IMR-90 (cell line): ENCODE measurements around the gene KCNG3. TPM values are rescaled to one million over a fixed set of nuclear protein-coding genes. Genes with fewer than 3 reads are reported as not detected.

Experiments
- ATAC-seq: fragments of 200-7000 bp; cut with Tn5 transposase; 2 replicates; pipeline ENCODE4 v1.9.1; 2020; ENCODE audit warnings: low read depth, mild to moderate bottlenecking, moderate library complexity
- BruUV-seq: library from RNA; stranded (reverse); fragments of 400-500 nt; replicated peaks from 2 replicates; lab custom pipeline; 2021; lab: Mats Ljungman, UMichigan
- CTCF ChIA-PET: fragments of 300-600 bp; formaldehyde crosslinking; extraction: SDS; loops from one replicate; lab custom pipeline; 2021; ENCODE audit warnings: antibody characterized with exemption; lab: Yijun Ruan, JAX
- POLR2A ChIA-PET: fragments of 300-600 bp; sonication (Branson Sonifier 250); formaldehyde crosslinking; loops from one replicate; lab custom pipeline; 2022; ENCODE audit warnings: antibody characterized with exemption; ENCODE audit not compliant: unreplicated experiment; lab: Charles Lee
- DNase-seq: peaks from one replicate; pipeline ENCODE4 v3.0.0; 2013
- H2AFZ ChIP-seq: replicated peaks from 2 replicates; pipeline ENCODE3; 2013; ENCODE audit warnings: low read length, mild to moderate bottlenecking; ENCODE audit not compliant: poor library complexity
- H2AK5ac ChIP-seq: 2 replicates; pipeline ENCODE4 v1.6.1; 2013; ENCODE audit warnings: low read depth, low read length, inconsistent platforms
- H2AK9ac ChIP-seq: replicated peaks from 2 replicates; pipeline ENCODE3; 2013; ENCODE audit warnings: mild to moderate bottlenecking, low read depth, low read length, moderate library complexity; ENCODE audit not compliant: poor library complexity
- H2BK120ac ChIP-seq: 2 replicates; pipeline ENCODE4 v1.6.1; 2013; ENCODE audit warnings: low read depth, low read length, inconsistent platforms
- H2BK15ac ChIP-seq: 3 replicates; pipeline ENCODE4 v1.6.1; 2013; ENCODE audit warnings: low read depth, low read length, inconsistent platforms
- H2BK20ac ChIP-seq: 2 replicates; pipeline ENCODE4 v1.6.1; 2013; ENCODE audit warnings: low read depth, mild to moderate bottlenecking, inconsistent platforms, low read length, moderate library complexity
- H2BK5ac ChIP-seq: 2 replicates; pipeline ENCODE4 v1.6.1; 2013; ENCODE audit warnings: mild to moderate bottlenecking, low read depth, low read length, inconsistent platforms; ENCODE audit not compliant: poor library complexity, severe bottlenecking
- H3K14ac ChIP-seq: replicated peaks from 2 replicates; pipeline ENCODE4 v1.6.1; 2013; ENCODE audit warnings: low read depth, low read length, inconsistent platforms
- H3K18ac ChIP-seq: 2 replicates; pipeline ENCODE4 v1.6.1; 2013; ENCODE audit warnings: low read depth, low read length, control low read depth
- H3K23ac ChIP-seq: 2 replicates; pipeline ENCODE4 v1.6.1; 2013; ENCODE audit warnings: low read depth, low read length, inconsistent platforms
- H3K27ac ChIP-seq: 2 replicates; pipeline ENCODE4 v1.5.1; 2013; ENCODE audit warnings: mild to moderate bottlenecking, control low read depth, low read length; ENCODE audit not compliant: insufficient read depth
- H3K27me3 ChIP-seq: 2 replicates; pipeline ENCODE4 v1.6.1; 2013; ENCODE audit warnings: low read length; ENCODE audit not compliant: control insufficient read depth, insufficient read depth
- H3K36me3 ChIP-seq: 2 replicates; pipeline ENCODE4 v1.6.1; 2013; ENCODE audit warnings: low read length, mixed read lengths; ENCODE audit not compliant: control insufficient read depth, insufficient read depth
- H3K4ac ChIP-seq: 2 replicates; pipeline ENCODE4 v1.6.1; 2013; ENCODE audit warnings: low read depth, low read length, inconsistent platforms
- H3K4me1 ChIP-seq: 2 replicates; pipeline ENCODE4 v1.6.1; 2013; ENCODE audit warnings: low read length, mixed read lengths; ENCODE audit not compliant: control insufficient read depth, insufficient read depth
- H3K4me2 ChIP-seq: 2 replicates; pipeline ENCODE4 v1.6.1; 2013; ENCODE audit warnings: low read depth, mild to moderate bottlenecking, control low read depth, low read length, moderate library complexity
- H3K4me3 ChIP-seq: 2 replicates; pipeline ENCODE4 v1.5.1; 2013; ENCODE audit warnings: low read depth, mild to moderate bottlenecking, control low read depth, low read length, moderate library complexity; ENCODE audit not compliant: insufficient read depth
- H3K56ac ChIP-seq: 2 replicates; pipeline ENCODE4 v1.6.1; 2013; ENCODE audit warnings: low read length, inconsistent platforms; ENCODE audit not compliant: insufficient read depth; ENCODE audit errors: extremely low read depth
- H3K79me1 ChIP-seq, 2 experiments: 2 replicates each; pipeline ENCODE4 v1.6.1; 2013; ENCODE audit warnings: low read length in 2 of 2, inconsistent platforms in 1 of 2, low read depth in 1 of 2
- H3K9ac ChIP-seq: 2 replicates; pipeline ENCODE4 v1.6.1; 2013; ENCODE audit warnings: low read depth, low read length, control low read depth
- H3K9me1 ChIP-seq: 2 replicates; pipeline ENCODE4 v1.6.1; 2013; ENCODE audit warnings: low read length, inconsistent platforms; ENCODE audit not compliant: insufficient read depth
- H3K9me3 ChIP-seq: 2 replicates; pipeline ENCODE4 v1.6.1; 2013; ENCODE audit warnings: low read length; ENCODE audit not compliant: control insufficient read depth, insufficient read depth
- H4K20me1 ChIP-seq: 2 replicates; pipeline ENCODE4 v1.6.1; 2013; ENCODE audit warnings: low read length, inconsistent platforms; ENCODE audit not compliant: insufficient read depth
- H4K5ac ChIP-seq: 2 replicates; pipeline ENCODE4 v1.6.1; 2013; ENCODE audit warnings: mild to moderate bottlenecking, low read depth, low read length, control low read depth
- H4K8ac ChIP-seq, 2 experiments: 2 replicates each; pipeline ENCODE4 v1.6.1; 2013; ENCODE audit warnings: low read depth in 2 of 2, low read length in 2 of 2, control low read depth in 1 of 2, inconsistent platforms in 1 of 2
- H4K91ac ChIP-seq: 2 replicates; pipeline ENCODE4 v1.6.1; 2013; ENCODE audit warnings: low read depth, low read length, inconsistent platforms; ENCODE audit not compliant: insufficient read depth
- BHLHE40 ChIP-seq: fragments of 150-350 bp; IDR thresholded peaks from 2 replicates; pipeline ENCODE4 v1.6.1; 2016; ENCODE audit warnings: mild to moderate bottlenecking, low read depth, low read length
- CEBPB ChIP-seq: IDR thresholded peaks from 2 replicates; pipeline ENCODE4 v1.6.1; 2012; ENCODE audit warnings: low read depth, low read length, improper control_type of control experiment
- CHD1 ChIP-seq: IDR thresholded peaks from 2 replicates; pipeline ENCODE4 v1.6.1; 2012; ENCODE audit warnings: low read depth, low read length, improper control_type of control experiment
- FOS ChIP-seq: fragments of 150-350 bp; IDR thresholded peaks from 2 replicates; pipeline ENCODE4 v1.6.1; 2016; ENCODE audit warnings: low read depth, low read length
- MAFK ChIP-seq: IDR thresholded peaks from 2 replicates; pipeline ENCODE4 v1.6.1; 2012; ENCODE audit warnings: low read depth, low read length, improper control_type of control experiment
- MAZ ChIP-seq: IDR thresholded peaks from 2 replicates; pipeline ENCODE4 v1.6.1; 2012; ENCODE audit warnings: low read depth, mild to moderate bottlenecking, low read length, improper control_type of control experiment, moderate library complexity, borderline replicate concordance
- MXI1 ChIP-seq: IDR thresholded peaks from 2 replicates; pipeline ENCODE4 v1.6.1; 2012; ENCODE audit warnings: low read depth, mild to moderate bottlenecking, low read length, moderate library complexity, borderline replicate concordance
- NFE2L2 ChIP-seq: fragments of 150-350 bp; IDR thresholded peaks from 2 replicates; pipeline ENCODE4 v1.6.1; 2016; ENCODE audit warnings: low read depth, mild to moderate bottlenecking, low read length
- POLR2A ChIP-seq: IDR thresholded peaks from 2 replicates; pipeline ENCODE4 v1.6.1; 2012; ENCODE audit warnings: mild to moderate bottlenecking, low read depth, low read length
- RAD21 ChIP-seq: IDR thresholded peaks from 2 replicates; pipeline ENCODE4 v1.6.1; 2012; ENCODE audit warnings: low read length, improper control_type of control experiment
- RCOR1 ChIP-seq: IDR thresholded peaks from 2 replicates; pipeline ENCODE4 v1.6.1; 2012; ENCODE audit warnings: mild to moderate bottlenecking, low read length, improper control_type of control experiment; ENCODE audit not compliant: insufficient replicate concordance
- RFX5 ChIP-seq: IDR thresholded peaks from 2 replicates; pipeline ENCODE4 v1.8.0; 2012; ENCODE audit warnings: low read depth, mild to moderate bottlenecking, low read length, moderate library complexity
- SMC3 ChIP-seq: fragments of 150-350 bp; IDR thresholded peaks from 2 replicates; pipeline ENCODE4 v1.6.1; 2016; ENCODE audit warnings: low read depth, mild to moderate bottlenecking, antibody characterized with exemption, low read length, moderate library complexity
- WGBS, 2 experiments: methylation state at CpG; one replicate each; pipeline versions ENCODE4 v1.1.5 to v1.1.7; 2013; ENCODE audit warnings: missing lambda C conversion rate in 2 of 2; ENCODE audit not compliant: insufficient read length in 1 of 2; ENCODE audit errors: extremely low coverage in 2 of 2; 5-methylcytosine and 5-hydroxymethylcytosine counted together
- dilution Hi-C: fragments of 300-500 bp; cut with HindIII; formaldehyde crosslinking; loops from one replicate; pipeline ENCODE4 v1.14.3; 2018; ENCODE audit warnings: low sequenced_read_pairs; ENCODE audit not compliant: unreplicated experiment
- in situ Hi-C: fragments of 300-500 bp; cut with MboI; formaldehyde crosslinking; loops from 3 replicates; pipeline ENCODE4 v1.14.3; 2019; ENCODE audit warnings: low sequenced_read_pairs, inconsistent platforms, mixed read lengths
- intact Hi-C: fragments of 100-400 bp; cut with micrococcal nuclease; formaldehyde crosslinking; loops from 2 replicates; pipeline ENCODE4 v1.10.0; 2022
- polyA plus RNA-seq, 3 experiments: library from polyadenylated mRNA; depleted of rRNA; stranded (reverse); fragments of >200 nt; gene quantifications; 2 replicates each; pipeline ENCODE4 v1.2.3, GENCODE V29; 2012; ENCODE audit warnings: low replicate concordance in 1 of 3
- total RNA-seq: library from RNA; depleted of rRNA; stranded (reverse); fragments of >200 nt; gene quantifications from 2 replicates; pipeline ENCODE4 v1.2.3, GENCODE V29; 2012
- TF ChIP-seq, protein P1 (sequence below): conservative IDR thresholded peaks from 2 replicates; pipeline ENCODE4 v1.5.1; 2012; ENCODE audit warnings: mild to moderate bottlenecking, low read depth, low read length, improper control_type of control experiment
- TF ChIP-seq, protein P2 (sequence below): fragments of 150-350 bp; IDR thresholded peaks from 2 replicates; pipeline ENCODE4 v1.6.1; 2017; ENCODE audit warnings: mild to moderate bottlenecking, antibody characterized with exemption, low read length, low read depth
- TF ChIP-seq, protein P3 (sequence below): fragments of 150-350 bp; IDR thresholded peaks from 2 replicates; pipeline ENCODE4 v1.6.1; 2016; ENCODE audit warnings: low read depth, mild to moderate bottlenecking, low read length, moderate library complexity, borderline replicate concordance

Gene KCNG3
- total and polyA plus RNA-seq, 2 of the 4 experiments (the other 2 are of a cell fraction): under 0.01 TPM; not detected in 1

DNA sequence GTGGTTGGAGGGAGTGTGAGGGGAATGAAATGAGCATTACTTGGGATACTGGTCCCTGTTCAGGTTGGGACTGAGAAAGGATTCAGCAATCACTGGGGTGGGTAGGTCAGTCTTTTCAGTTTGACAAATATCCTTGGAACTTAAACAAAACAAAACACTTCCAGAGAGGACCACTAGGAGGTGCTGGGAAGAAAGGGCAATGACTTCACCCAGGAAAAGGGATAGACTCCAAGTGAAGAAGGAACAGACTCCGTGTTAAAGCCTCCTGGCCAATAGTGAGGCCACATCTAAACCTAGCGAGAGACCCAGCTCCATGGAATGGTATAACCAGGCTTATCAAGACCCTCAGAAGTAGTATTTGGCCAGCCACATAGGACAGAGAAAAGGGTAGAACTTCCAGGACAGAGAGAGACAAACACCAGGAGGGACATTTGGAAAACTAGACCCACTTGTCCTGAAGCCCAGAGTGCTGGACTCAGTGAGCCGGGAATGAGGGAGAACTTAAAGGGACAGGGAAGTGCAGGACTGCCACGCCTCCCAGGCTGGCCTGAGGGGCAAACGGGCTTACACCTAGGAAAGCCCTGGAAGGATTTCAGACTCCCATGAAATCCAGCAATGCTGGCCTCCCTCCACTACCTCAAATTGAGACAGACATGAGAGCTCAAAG lies 19.6 kb upstream of the KCNG3 start:
- Histone ChIP-seq H2AK9ac (no peak overlapping the region), H3K27ac (no peak overlapping the region), H2AFZ (no peak overlapping the region), H3K4me3 (no peak overlapping the region), H3K18ac (no peak overlapping the region), H3K14ac (no peak overlapping the region), H3K9me3 (no peaks in the 10 kb centered on the region), H3K56ac (no peak overlapping the region), H4K20me1 (no peaks in the 10 kb centered on the region), H2BK120ac (no peak overlapping the region), H4K91ac (no peak overlapping the region), H3K4me1 (no peaks in the 10 kb centered on the region), H3K4me2 (no peak overlapping the region), H4K5ac (no peak overlapping the region), H3K9me1 (no peaks in the 10 kb centered on the region), H2BK5ac (no peak overlapping the region), H3K9ac (no peak overlapping the region), H2BK15ac (no peak overlapping the region), H3K23ac (no peak overlapping the region), H3K79me1 (no peaks in the 10 kb centered on the region), H3K27me3 (peaks cover 2% of the 10 kb centered on the region; the same call in 1 of the 2 replicates), H3K4ac (no peak overlapping the region), H2AK5ac (no peak overlapping the region), H2BK20ac (no peak overlapping the region), H3K36me3 (no peaks in the 10 kb centered on the region), H4K8ac (no peak overlapping the region)
- dilution Hi-C loops (no loop called here), intact Hi-C loops (loop anchor here (1.0 kb wide), 1 partner anchor 150 kb away; no protein-coding TSS in a partner anchor), in situ Hi-C loops (no loop called here)
- ChIA-PET CTCF (no interaction called here), POLR2A (no interaction called here)
- DNase-seq (peak; percentile 43), ATAC-seq (peak; percentile 79)
- TF ChIP-seq CEBPB (no peak), NFE2L2 (no peak), RCOR1 (no peak), RFX5 (no peak), MAZ (no peak), MXI1 (no peak), FOS (no peak), SMC3 (peak; percentile 50), BHLHE40 (no peak), CHD1 (no peak), POLR2A (no peak), RAD21 (peak; percentile 55), MAFK (no peak)
- TF ChIP-seq, protein P1, sequence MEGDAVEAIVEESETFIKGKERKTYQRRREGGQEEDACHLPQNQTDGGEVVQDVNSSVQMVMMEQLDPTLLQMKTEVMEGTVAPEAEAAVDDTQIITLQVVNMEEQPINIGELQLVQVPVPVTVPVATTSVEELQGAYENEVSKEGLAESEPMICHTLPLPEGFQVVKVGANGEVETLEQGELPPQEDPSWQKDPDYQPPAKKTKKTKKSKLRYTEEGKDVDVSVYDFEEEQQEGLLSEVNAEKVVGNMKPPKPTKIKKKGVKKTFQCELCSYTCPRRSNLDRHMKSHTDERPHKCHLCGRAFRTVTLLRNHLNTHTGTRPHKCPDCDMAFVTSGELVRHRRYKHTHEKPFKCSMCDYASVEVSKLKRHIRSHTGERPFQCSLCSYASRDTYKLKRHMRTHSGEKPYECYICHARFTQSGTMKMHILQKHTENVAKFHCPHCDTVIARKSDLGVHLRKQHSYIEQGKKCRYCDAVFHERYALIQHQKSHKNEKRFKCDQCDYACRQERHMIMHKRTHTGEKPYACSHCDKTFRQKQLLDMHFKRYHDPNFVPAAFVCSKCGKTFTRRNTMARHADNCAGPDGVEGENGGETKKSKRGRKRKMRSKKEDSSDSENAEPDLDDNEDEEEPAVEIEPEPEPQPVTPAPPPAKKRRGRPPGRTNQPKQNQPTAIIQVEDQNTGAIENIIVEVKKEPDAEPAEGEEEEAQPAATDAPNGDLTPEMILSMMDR: peak; percentile 59
- TF ChIP-seq, protein P2, sequence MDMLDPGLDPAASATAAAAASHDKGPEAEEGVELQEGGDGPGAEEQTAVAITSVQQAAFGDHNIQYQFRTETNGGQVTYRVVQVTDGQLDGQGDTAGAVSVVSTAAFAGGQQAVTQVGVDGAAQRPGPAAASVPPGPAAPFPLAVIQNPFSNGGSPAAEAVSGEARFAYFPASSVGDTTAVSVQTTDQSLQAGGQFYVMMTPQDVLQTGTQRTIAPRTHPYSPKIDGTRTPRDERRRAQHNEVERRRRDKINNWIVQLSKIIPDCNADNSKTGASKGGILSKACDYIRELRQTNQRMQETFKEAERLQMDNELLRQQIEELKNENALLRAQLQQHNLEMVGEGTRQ: no peak
- TF ChIP-seq, protein P3, sequence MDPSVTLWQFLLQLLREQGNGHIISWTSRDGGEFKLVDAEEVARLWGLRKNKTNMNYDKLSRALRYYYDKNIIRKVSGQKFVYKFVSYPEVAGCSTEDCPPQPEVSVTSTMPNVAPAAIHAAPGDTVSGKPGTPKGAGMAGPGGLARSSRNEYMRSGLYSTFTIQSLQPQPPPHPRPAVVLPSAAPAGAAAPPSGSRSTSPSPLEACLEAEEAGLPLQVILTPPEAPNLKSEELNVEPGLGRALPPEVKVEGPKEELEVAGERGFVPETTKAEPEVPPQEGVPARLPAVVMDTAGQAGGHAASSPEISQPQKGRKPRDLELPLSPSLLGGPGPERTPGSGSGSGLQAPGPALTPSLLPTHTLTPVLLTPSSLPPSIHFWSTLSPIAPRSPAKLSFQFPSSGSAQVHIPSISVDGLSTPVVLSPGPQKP: no peak
- WGBS, 2 experiments: 80% methylated on average over 1 of the region's 5 CpGs; no CpG with 5 or more reads in 1 of the 2 experiments
- no TSS peak for BruUV-seq
